ENCODE results near the gene HTR2A. TPM values are rescaled to one million over a fixed set of nuclear protein-coding genes. Genes with fewer than 3 reads are reported as not detected.
"Not testable (repeated sequence)": the region's sequence is repeated elsewhere in the genome, so short reads cannot be mapped to it uniquely, and the experiment has no call there.

Gene HTR2A
- total and polyA plus RNA-seq, 9 donors = 0.18 to 0.81 (median 0.48) TPM

GRCh38 chr13:46817838-46818476 is 78.9 kb downstream of the HTR2A start:
- H3K27ac ChIP-seq (ENCODE audit: low read length) = no peak overlapping the region
- no peaks in the 10 kb centered on the region for H3K36me3 ChIP-seq (ENCODE audit: control insufficient read depth, insufficient read depth, low read length)
- no peaks in the 10 kb centered on the region for H3K4me1 ChIP-seq (ENCODE audit: control insufficient read depth, insufficient read depth, low read length)
- 76% methylated on average over 11 of the region's 13 CpGs for WGBS (ENCODE audit: insufficient coverage)
- no peak overlapping the region for H3K4me3 ChIP-seq (ENCODE audit: low read length)
- no peaks in the 10 kb centered on the region for H3K27me3 ChIP-seq (ENCODE audit: control insufficient read depth, insufficient read depth, low read length)
- no peaks in the 10 kb centered on the region for H3K9me3 ChIP-seq (replicated peaks; ENCODE audit: control insufficient read depth, low read depth, low read length)
- DNase-seq = no peak

DNA sequence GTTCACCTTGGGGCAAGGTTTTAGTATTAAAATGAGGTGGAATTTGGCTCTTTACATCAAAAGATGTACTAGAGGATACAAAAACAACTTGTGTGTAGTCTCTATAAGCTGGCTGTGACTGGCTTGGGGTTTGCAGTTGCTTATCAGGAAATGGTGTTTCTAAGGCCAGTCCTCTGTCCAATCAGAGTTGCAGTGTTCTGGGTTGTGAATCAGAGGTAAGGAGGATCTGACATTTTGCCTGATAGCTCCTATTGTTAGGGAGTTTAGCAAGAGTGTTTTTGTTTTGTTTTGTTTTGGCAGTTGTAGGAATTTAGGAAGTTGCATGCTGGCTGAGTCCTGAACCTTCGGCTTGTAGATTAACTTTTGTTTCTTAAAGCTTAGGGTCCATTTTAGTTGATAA is 79.8 kb downstream of the HTR2A start:
- no peaks in the 10 kb centered on the region for H3K36me3 ChIP-seq (ENCODE audit: control insufficient read depth, insufficient read depth, low read length)
- no CpG with 5 or more reads among the region's 1 CpG for WGBS (ENCODE audit: insufficient coverage)
- no peak overlapping the region for H3K4me3 ChIP-seq (ENCODE audit: low read length)
- H3K27ac ChIP-seq (ENCODE audit: low read length) = no peak overlapping the region
- H3K4me1 ChIP-seq (ENCODE audit: control insufficient read depth, insufficient read depth, low read length) = no peaks in the 10 kb centered on the region
- no peaks in the 10 kb centered on the region for H3K27me3 ChIP-seq (ENCODE audit: control insufficient read depth, insufficient read depth, low read length)
- DNase-seq = no peak
- H3K9me3 ChIP-seq (replicated peaks; ENCODE audit: control insufficient read depth, low read depth, low read length) = peaks cover 5% of the 10 kb centered on the region

DNA sequence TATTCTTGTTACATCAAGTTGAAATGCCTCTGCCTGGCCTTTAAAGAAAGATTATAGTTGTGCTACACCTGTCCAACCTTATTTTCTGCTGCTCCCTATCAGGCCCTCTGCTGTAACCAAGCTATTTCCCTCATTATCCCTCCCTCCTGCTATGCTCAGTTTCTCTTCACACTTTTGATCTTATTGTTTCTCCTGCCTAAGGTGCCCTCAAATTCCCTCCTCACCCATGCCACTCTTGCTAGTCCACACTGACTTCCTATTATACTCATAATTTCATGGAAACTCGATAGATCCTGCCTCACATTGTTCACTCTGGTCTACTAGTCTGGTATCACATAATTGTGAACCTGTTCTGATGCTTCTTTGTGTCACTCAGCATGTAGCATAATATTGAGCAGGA is 80.5 kb downstream of the HTR2A start:
- Histone ChIP-seq H3K9me3 (replicated peaks; ENCODE audit: control insufficient read depth, low read depth, low read length) (peaks cover 5% of the 10 kb centered on the region), H3K4me1 (ENCODE audit: control insufficient read depth, insufficient read depth, low read length) (no peaks in the 10 kb centered on the region), H3K36me3 (ENCODE audit: control insufficient read depth, insufficient read depth, low read length) (no peaks in the 10 kb centered on the region), H3K4me3 (ENCODE audit: low read length) (no peak overlapping the region), H3K27ac (ENCODE audit: low read length) (no peak overlapping the region), H3K27me3 (ENCODE audit: control insufficient read depth, insufficient read depth, low read length) (no peaks in the 10 kb centered on the region)
- no CpG with 5 or more reads among the region's 1 CpG for WGBS (ENCODE audit: insufficient coverage)
- DNase-seq = no peak

GRCh38 chr13:46812301-46812797 is 84.5 kb downstream of the HTR2A start:
- no peak overlapping the region for H3K27ac ChIP-seq (ENCODE audit: low read length)
- no peaks in the 10 kb centered on the region for H3K4me1 ChIP-seq (ENCODE audit: control insufficient read depth, insufficient read depth, low read length)
- H3K4me3 ChIP-seq (ENCODE audit: low read length) = no peak overlapping the region
- DNase-seq = no peak
- H3K36me3 ChIP-seq (ENCODE audit: control insufficient read depth, insufficient read depth, low read length) = no peaks in the 10 kb centered on the region
- peaks cover 5% of the 10 kb centered on the region for H3K9me3 ChIP-seq (replicated peaks; ENCODE audit: control insufficient read depth, low read depth, low read length)
- H3K27me3 ChIP-seq (ENCODE audit: control insufficient read depth, insufficient read depth, low read length) = no peaks in the 10 kb centered on the region

DNA sequence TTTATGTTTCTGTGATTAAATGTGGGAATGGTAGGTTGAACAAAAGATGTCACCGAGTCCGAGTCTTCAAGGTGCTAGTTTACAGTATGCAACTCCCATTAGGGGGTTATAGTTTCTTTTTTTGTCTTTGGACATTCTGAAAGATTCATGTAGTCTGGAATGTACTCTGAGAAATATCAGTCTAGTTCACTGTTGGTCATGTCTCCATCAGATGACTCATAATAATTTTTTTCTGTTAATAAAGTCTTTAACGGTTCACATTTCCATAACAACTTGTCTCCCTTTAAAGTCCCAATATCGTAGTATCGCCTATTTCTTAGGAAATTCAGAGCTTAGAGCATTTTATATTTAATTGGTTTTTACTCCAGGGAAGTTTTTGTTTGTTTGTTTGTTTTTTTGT is 86.4 kb downstream of the HTR2A start:
- H3K27me3 ChIP-seq (ENCODE audit: control insufficient read depth, insufficient read depth, low read length) = no peaks in the 10 kb centered on the region
- no peak overlapping the region for H3K4me3 ChIP-seq (ENCODE audit: low read length)
- no peak overlapping the region for H3K27ac ChIP-seq (ENCODE audit: low read length)
- peaks cover 5% of the 10 kb centered on the region for H3K9me3 ChIP-seq (replicated peaks; ENCODE audit: control insufficient read depth, low read depth, low read length)
- no peaks in the 10 kb centered on the region for H3K4me1 ChIP-seq (ENCODE audit: control insufficient read depth, insufficient read depth, low read length)
- no CpG with 5 or more reads among the region's 5 CpGs for WGBS (ENCODE audit: insufficient coverage)
- no peaks in the 10 kb centered on the region for H3K36me3 ChIP-seq (ENCODE audit: control insufficient read depth, insufficient read depth, low read length)
- DNase-seq = no peak

DNA sequence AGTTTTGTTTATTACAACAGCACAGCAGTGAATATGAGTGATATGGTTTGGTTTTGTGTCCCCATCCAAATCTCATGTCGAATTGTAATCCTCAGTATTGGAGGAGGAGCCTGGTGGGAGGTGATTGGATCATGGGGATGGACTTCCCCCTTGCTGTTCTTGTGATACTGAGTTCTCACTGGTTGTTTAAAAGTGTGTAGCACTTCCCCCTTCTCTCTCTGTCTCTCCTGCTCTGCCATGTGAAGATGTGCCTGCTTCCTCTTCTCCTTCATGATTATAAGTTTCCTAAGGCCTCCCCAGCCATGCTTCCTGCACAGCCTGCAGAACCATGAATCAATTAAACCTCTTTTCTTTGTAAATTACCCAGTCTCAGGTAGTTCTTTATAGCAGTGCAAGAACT is 91.9 kb downstream of the HTR2A start:
- H3K4me1 ChIP-seq (ENCODE audit: control insufficient read depth, insufficient read depth, low read length); H3K27ac ChIP-seq (ENCODE audit: low read length); DNase-seq; H3K27me3 ChIP-seq (ENCODE audit: control insufficient read depth, insufficient read depth, low read length); H3K36me3 ChIP-seq (ENCODE audit: control insufficient read depth, insufficient read depth, low read length); H3K4me3 ChIP-seq (ENCODE audit: low read length); H3K9me3 ChIP-seq (replicated peaks; ENCODE audit: control insufficient read depth, low read depth, low read length): not testable (repeated sequence)
- no CpG with 5 or more reads among the region's 1 CpG for WGBS (ENCODE audit: insufficient coverage)

DNA sequence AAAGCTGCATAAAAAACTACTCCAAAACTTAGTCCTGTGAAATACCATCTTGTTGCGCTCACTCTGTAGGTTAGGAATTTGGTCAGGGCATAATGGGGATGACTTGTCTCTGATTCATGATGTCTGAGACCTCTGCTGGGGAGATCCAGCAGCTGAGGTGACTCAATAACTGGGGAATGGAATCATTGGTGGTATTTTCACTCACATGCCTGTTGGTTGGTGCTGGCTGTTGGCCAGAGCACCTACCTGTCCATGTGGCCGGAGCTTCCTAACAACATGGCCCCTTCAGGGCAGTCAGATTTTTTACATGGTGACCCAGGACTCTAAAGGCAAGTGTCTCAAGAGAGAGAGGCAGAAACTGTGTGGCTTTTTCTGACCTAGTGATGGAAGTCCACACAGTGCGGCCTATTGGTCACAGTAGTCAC is 92.5 kb downstream of the HTR2A start:
- Histone ChIP-seq H3K9me3 (replicated peaks; ENCODE audit: control insufficient read depth, low read depth, low read length) (no peaks in the 10 kb centered on the region), H3K36me3 (ENCODE audit: control insufficient read depth, insufficient read depth, low read length) (no peaks in the 10 kb centered on the region)
- 100% methylated on average over 1 of the region's 3 CpGs for WGBS (ENCODE audit: insufficient coverage)

GRCh38 chr13:46803586-46803985 is 93.3 kb downstream of the HTR2A start:
- DNase-seq = no peak
- WGBS (ENCODE audit: insufficient coverage) = no CpG with 5 or more reads among the region's 5 CpGs
- Histone ChIP-seq H3K9me3 (replicated peaks; ENCODE audit: control insufficient read depth, low read depth, low read length) (no peaks in the 10 kb centered on the region), H3K4me3 (ENCODE audit: low read length) (no peak overlapping the region), H3K27me3 (ENCODE audit: control insufficient read depth, insufficient read depth, low read length) (no peaks in the 10 kb centered on the region), H3K36me3 (ENCODE audit: control insufficient read depth, insufficient read depth, low read length) (no peaks in the 10 kb centered on the region), H3K27ac (ENCODE audit: low read length) (no peak overlapping the region), H3K4me1 (ENCODE audit: control insufficient read depth, insufficient read depth, low read length) (no peaks in the 10 kb centered on the region)

More for the DNA sequence above, 92.5 kb downstream of the HTR2A start:
- Histone ChIP-seq H3K4me3 (ENCODE audit: low read length) (no peak overlapping the region), H3K4me1 (ENCODE audit: control insufficient read depth, insufficient read depth, low read length) (no peaks in the 10 kb centered on the region), H3K27ac (ENCODE audit: low read length) (no peak overlapping the region), H3K27me3 (ENCODE audit: control insufficient read depth, insufficient read depth, low read length) (no peaks in the 10 kb centered on the region)
- DNase-seq = no peak

DNA sequence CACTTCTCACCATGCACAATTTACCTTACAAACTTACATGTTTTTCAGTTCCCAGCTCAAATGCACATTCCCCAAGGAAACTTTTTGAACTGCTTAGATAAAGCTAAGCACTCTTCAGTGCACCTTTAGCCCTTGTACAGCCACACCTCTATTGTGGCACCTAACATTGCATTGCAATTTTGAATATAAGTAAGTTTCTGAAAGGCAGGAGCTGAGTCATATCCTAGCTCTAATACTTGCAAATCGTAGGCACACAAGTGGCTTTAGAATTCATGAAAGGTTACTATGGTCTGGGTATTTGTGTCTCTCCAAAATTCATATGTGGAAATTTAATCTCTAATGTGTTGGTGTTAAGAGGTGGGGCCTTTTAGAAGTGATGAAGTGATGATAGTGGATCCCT is 95.0 kb downstream of the HTR2A start:
- Histone ChIP-seq H3K4me1 (ENCODE audit: control insufficient read depth, insufficient read depth, low read length) (peaks cover 4% of the 10 kb centered on the region), H3K4me3 (ENCODE audit: low read length) (no peak overlapping the region), H3K27me3 (ENCODE audit: control insufficient read depth, insufficient read depth, low read length) (no peaks in the 10 kb centered on the region), H3K36me3 (ENCODE audit: control insufficient read depth, insufficient read depth, low read length) (no peaks in the 10 kb centered on the region), H3K27ac (ENCODE audit: low read length) (no peak overlapping the region), H3K9me3 (replicated peaks; ENCODE audit: control insufficient read depth, low read depth, low read length) (no peaks in the 10 kb centered on the region)
- no peak for DNase-seq
- no CpG with 5 or more reads among the region's 1 CpG for WGBS (ENCODE audit: insufficient coverage)

- DNase-seq = no peak
- H3K36me3 ChIP-seq (ENCODE audit: control insufficient read depth, insufficient read depth, low read length) = no peaks in the 10 kb centered on the region
- no peaks in the 10 kb centered on the region for H3K27me3 ChIP-seq (ENCODE audit: control insufficient read depth, insufficient read depth, low read length)
- H3K9me3 ChIP-seq (replicated peaks; ENCODE audit: control insufficient read depth, low read depth, low read length) = no peaks in the 10 kb centered on the region
- H3K27ac ChIP-seq (ENCODE audit: low read length) = no peak overlapping the region
- peaks cover 9% of the 10 kb centered on the region for H3K4me1 ChIP-seq (ENCODE audit: control insufficient read depth, insufficient read depth, low read length)
- 83% methylated on average over 1 of the region's 4 CpGs for WGBS (ENCODE audit: insufficient coverage)
- H3K4me3 ChIP-seq (ENCODE audit: low read length) = no peak overlapping the region
These were observed 97.7 kb downstream of the HTR2A start for GRCh38 chr13:46799139-46799538.

All from muscle of leg (tissue), 11 donors.